GM04503 (cell line): Measurements from ENCODE around the gene PCDHGB2.
"Not testable (repeated sequence)": the region's sequence is repeated elsewhere in the genome, so short reads cannot be mapped to it uniquely, and the experiment has no call there.

Experiments
- DNase-seq: peaks from one replicate; pipeline ENCODE4 v3.0.0-alpha.2; 2012; ENCODE audit warnings: low read depth

PCDHGB2 gene

DNA sequence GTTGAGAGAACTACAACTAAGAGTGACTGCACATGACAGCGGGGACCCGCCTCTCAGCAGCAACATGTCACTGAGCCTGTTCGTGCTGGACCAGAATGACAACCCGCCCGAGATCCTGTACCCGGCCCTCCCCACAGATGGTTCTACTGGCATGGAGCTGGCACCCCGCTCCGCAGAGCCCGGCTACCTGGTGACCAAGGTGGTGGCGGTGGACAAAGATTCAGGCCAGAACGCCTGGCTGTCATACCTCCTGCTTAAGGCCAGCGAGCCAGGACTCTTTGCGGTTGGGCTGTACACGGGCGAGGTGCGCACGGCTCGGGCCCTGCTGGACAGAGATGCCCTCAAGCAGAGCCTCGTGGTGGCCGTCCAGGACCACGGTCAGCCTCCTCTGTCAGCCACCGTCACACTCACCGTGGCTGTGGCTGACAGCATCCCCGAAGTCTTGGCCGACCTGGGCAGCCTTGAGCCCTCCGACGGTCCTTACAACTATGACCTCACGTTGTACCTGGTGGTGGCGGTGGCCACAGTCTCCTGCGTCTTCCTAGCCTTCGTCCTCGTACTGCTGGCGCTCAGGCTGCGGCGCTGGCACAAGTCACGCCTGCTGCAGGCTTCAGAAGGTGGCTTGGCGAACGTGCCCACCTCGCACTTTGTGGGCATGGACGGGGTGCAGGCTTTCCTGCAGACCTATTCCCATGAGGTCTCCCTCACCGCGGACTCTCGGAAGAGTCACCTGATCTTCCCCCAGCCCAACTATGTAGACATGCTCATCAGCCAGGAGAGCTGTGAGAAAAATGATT lies 24.9 kb downstream of the PCDHGB2 start:
- no peak for DNase-seq

DNA sequence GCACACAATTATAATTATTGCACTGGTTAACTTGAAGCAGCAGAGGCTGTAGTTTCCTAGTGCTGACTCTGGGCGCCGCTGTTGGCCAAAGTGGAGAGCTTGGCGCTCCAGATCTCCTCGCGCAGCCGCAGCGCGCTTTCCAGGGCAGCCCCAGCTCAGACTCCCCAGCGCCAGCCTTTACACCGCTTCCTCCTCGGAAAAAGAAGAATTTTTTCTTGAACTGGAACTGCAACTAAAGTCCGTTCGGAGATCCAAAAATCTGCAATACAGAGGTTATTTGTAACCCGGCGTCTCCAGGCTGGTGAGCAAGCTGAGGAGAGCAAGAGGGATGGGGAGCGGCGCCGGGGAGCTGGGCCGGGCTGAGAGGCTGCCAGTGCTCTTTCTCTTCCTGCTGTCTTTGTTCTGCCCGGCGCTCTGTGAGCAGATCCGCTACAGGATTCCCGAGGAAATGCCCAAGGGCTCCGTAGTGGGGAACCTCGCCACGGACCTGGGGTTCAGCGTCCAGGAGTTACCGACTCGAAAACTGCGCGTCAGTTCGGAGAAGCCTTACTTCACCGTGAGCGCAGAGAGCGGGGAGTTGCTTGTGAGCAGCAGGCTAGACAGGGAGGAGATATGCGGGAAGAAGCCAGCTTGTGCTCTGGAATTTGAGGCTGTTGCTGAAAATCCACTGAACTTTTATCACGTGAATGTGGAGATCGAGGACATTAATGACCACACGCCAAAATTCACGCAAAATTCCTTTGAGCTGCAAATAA lies 27.9 kb downstream of the PCDHGB2 start, which contains the start of gene PCDHGB4:
TSS of gene PCDHGB4 (plus strand) at position 142 of the 755 bp plus-strand sequence. CDS start at position 329, 187 bp downstream.
- peak; percentile 21 for DNase-seq

DNA sequence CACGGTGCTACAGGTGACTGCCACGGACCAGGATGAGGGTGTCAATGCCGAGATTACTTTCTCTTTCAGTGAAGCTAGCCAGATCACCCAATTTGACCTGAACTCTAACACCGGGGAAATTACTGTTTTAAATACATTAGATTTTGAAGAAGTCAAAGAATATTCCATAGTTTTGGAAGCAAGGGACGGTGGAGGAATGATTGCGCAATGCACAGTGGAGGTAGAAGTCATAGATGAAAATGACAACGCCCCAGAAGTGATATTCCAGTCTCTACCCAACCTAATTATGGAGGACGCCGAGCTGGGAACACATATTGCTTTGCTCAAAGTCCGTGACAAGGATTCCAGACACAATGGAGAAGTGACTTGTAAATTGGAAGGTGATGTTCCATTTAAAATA lies 28.9 kb downstream of the PCDHGB2 start:
- no peak for DNase-seq

DNA sequence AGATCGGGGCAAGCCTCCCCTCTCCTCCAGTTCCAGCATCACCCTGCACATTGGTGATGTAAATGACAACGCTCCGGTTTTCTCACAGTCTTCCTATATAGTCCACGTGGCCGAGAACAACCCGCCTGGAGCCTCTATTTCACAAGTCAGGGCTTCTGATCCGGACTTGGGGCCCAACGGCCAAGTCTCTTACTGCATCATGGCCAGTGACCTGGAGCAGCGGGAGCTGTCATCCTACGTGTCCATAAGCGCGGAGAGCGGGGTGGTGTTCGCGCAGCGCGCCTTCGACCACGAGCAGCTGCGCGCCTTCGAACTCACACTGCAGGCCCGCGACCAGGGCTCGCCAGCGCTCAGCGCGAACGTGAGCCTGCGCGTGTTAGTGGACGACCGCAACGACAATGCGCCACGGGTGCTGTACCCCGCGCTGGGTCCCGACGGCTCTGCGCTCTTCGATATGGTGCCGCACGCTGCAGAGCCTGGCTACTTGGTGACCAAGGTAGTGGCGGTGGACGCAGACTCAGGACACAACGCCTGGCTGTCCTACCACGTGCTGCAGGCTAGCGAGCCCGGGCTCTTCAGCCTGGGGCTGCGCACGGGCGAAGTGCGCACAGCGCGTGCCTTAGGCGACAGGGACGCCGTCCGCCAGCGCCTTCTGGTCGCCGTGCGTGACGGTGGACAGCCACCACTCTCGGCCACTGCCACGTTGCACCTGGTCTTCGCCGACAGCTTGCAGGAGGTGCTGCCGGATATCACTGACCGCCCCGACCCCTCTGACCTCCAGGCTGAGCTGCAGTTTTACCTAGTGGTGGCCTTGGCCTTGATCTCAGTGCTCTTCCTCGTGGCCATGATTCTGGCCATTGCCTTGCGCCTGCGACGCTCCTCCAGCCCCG lies 29.6 kb downstream of the PCDHGB2 start:
- no peak for DNase-seq

DNA sequence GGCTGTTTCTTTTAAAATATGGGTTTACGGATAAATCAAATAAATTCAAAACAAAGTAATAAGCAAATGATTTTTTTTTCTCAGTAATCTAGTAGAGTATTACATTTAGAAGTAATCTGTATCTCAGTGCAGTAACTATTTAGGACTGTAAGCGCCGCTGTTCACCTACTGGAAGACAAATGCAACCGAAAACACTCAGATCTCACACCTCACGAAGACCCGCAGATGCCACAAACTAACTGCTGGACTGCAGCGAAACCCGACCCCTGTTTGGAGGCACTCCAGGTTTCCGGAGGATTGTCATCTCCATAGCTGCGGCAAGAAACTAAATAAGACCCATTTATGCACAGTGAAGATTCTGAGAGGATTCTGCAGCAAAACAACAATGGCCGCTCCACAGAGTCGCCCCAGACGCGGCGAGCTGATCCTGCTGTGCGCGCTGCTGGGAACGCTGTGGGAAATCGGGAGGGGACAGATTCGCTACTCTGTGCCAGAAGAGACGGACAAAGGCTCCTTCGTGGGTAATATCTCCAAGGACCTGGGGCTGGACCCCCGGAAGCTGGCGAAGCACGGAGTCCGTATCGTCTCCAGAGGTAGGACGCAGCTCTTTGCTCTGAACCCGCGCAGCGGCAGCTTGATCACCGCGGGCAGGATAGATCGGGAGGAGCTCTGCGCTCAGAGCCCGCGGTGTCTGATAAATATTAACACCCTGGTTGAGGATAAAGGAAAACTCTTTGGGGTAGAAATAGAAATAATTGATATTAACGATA lies 32.8 kb downstream of the PCDHGB2 start, which contains the start of gene PCDHGA8:
TSS of gene PCDHGA8 (plus strand) at position 205 of the 770 bp plus-strand sequence. CDS start at position 386, 181 bp downstream.
- no peak for DNase-seq

DNA sequence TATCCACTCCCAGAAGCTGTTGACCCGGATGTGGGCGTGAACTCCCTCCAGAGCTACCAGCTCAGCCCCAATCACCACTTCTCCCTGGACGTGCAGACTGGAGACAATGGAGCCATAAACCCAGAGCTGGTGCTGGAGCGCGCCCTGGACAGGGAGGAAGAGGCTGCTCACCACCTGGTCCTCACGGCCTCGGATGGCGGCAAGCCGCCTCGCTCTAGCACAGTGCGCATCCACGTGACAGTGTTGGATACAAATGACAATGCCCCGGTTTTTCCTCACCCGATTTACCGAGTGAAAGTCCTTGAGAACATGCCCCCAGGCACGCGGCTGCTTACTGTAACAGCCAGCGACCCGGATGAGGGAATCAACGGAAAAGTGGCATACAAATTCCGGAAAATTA lies 33.5 kb downstream of the PCDHGB2 start:
- no peak for DNase-seq

DNA sequence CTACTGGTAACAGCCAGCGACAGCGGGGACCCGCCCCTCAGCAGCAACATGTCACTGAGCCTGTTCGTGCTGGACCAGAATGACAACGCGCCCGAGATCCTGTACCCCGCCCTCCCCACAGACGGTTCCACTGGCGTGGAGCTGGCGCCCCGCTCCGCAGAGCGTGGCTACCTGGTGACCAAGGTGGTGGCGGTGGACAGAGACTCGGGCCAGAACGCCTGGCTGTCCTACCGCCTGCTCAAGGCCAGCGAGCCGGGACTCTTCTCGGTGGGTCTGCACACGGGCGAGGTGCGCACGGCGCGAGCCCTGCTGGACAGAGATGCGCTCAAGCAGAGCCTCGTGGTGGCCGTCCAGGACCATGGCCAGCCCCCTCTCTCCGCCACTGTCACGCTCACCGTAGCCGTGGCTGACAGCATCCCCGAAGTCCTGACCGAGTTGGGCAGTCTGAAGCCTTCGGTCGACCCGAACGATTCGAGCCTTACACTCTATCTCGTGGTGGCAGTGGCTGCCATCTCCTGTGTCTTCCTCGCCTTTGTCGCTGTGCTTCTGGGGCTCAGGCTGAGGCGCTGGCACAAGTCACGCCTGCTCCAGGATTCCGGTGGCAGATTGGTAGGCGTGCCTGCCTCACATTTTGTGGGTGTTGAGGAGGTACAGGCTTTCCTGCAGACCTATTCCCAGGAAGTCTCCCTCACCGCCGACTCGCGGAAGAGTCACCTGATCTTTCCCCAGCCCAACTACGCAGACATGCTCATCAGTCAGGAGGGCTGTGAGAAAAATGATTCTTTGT lies 34.8 kb downstream of the PCDHGB2 start:
- DNase-seq, result not testable (repeated sequence)

DNA sequence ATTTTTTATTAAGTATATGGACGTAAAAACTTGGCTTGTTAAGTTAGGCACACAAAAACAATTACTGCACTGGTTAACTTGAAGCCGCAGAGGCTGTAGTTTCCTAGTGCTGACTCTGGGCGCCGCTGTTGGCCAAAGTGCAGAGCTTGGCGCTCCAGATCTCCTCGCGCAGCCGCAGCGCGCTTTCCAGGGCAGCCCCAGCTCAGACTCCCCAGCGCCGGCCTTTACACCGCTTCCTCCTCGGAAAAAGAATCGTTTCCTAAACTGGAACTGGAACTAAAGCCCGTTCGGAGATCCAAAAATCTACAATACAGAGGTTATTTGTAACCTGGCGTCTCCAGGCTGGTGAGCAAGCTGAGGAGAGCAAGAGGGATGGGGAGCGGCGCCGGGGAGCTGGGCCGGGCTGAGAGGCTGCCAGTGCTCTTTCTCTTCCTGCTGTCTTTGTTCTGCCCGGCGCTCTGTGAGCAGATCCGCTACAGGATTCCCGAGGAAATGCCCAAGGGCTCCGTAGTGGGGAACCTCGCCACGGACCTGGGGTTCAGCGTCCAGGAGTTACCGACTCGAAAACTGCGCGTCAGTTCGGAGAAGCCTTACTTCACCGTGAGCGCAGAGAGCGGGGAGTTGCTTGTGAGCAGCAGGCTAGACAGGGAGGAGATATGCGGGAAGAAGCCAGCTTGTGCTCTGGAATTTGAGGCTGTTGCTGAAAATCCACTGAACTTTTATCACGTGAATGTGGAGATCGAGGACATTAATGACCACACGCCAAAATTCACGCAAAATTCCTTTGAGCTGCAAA lies 38.2 kb downstream of the PCDHGB2 start, which contains the start of gene PCDHGB5:
TSS of gene PCDHGB5 (plus strand) at position 192 of the 796 bp plus-strand sequence. CDS start at position 373, 181 bp downstream.
- not testable (repeated sequence) for DNase-seq

DNA sequence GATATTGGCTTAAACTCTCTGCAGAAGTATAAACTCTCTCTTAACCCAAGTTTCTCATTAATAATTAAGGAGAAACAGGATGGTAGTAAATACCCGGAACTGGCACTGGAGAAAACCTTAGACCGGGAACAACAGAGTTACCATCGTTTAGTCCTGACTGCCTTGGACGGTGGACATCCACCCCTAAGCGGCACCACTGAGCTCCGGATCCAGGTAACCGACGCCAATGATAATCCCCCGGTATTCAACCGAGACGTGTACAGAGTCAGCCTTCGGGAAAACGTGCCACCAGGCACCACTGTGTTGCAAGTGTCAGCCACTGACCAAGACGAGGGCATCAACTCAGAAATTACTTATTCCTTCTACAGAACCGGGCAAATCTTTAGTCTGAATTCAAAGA lies 38.8 kb downstream of the PCDHGB2 start:
- no peak for DNase-seq

DNA sequence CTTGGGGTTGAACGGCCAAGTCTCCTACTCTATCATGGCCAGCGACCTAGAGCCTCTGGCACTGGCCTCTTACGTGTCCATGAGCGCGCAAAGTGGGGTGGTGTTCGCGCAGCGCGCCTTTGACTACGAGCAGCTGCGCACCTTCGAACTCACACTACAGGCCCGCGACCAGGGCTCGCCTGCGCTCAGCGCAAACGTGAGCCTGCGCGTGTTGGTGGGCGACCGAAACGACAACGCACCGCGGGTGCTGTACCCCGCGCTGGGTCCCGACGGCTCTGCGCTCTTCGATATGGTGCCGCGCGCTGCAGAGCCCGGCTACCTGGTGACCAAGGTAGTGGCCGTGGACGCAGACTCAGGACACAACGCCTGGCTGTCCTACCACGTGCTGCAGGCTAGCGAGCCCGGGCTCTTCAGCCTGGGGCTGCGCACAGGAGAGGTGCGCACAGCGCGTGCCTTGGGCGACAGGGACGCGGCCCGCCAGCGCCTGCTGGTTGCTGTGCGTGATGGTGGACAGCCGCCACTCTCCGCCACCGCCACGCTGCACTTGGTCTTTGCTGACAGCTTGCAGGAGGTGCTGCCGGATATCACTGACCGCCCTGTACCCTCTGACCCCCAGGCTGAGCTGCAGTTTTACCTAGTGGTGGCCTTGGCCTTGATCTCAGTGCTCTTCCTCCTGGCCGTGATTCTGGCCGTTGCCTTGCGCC lies 39.9 kb downstream of the PCDHGB2 start:
- no peak for DNase-seq

DNA sequence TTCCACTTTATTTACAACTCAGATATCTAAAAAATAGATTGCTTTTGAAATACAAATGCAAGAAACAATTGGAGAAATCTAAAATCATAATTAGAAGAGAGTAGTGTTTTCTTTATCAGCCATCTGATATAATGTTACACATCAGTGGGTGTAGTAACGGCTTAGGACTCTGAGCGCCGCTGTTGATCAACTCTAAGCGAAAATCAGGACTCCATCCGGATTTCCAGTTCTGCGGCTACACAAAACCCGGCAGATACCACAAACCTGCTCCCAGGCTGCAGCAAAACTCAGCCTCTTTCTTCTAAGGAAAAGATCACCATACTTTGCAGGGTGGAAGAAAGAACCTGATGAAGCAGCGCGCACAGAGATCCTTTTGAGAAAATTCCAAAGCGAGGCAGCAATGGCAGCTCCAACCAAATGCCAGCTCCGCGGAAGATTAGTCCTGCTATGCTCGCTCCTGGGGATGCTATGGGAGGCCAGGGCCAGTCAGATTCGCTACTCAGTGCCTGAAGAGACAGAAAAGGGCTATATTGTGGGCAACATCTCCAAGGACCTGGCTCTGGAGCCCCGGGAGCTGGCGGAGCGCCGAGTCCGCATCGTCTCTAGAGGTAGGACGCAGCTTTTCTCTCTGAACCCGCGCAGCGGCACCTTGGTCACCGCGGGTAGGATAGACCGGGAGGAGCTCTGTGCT lies 42.9 kb downstream of the PCDHGB2 start, which contains the start of gene PCDHGA9:
TSS of gene PCDHGA9 (plus strand) at position 226 of the 691 bp plus-strand sequence. CDS start at position 401, 175 bp downstream.
- no peak for DNase-seq

DNA sequence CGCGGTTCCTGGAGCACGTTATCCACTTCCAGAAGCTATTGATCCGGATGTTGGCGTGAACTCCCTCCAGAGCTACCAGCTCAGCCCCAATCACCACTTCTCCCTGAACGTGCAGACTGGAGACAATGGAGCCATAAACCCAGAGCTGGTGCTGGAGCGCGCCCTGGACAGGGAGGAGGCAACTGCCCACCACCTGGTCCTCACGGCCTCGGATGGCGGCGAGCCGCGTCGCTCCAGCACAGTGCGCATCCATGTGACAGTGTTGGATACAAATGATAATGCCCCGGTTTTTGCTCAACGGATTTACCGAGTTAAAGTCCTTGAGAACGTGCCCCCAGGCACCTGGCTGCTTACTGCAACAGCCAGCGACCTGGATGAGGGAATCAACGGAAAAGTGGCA lies 43.6 kb downstream of the PCDHGB2 start:
- no peak for DNase-seq

DNA sequence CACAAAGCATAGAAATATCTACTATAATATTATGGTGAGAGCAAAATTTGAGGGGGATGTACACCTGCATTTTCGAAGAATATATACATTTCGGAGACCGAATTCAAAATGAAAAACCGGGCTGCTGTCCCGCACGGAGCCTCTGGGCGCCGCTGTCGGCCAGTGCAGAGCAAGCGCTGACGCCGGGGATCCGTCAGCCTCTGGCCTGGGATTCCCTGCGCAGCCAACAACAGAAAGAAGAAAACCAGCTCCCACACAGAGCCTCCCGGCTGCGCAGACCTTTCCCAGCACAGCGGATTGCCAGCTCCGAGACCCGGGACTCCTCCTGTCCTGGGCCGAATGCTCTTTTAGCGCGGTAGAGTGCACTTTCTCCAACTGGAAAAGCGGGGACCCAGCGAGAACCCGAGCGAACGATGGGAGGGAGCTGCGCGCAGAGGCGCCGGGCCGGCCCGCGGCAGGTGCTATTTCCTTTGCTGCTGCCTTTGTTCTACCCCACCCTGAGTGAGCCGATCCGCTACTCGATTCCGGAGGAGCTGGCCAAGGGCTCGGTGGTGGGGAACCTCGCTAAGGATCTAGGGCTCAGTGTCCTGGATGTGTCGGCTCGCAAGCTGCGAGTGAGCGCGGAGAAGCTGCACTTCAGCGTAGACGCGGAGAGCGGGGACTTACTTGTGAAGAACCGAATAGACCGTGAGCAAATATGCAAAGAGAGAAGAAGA lies 48.2 kb downstream of the PCDHGB2 start, which contains the start of gene PCDHGB6:
TSS of gene PCDHGB6 (plus strand) at position 232 of the 716 bp plus-strand sequence. CDS start at position 414, 182 bp downstream.
- DNase-seq, result not testable (repeated sequence)

DNA sequence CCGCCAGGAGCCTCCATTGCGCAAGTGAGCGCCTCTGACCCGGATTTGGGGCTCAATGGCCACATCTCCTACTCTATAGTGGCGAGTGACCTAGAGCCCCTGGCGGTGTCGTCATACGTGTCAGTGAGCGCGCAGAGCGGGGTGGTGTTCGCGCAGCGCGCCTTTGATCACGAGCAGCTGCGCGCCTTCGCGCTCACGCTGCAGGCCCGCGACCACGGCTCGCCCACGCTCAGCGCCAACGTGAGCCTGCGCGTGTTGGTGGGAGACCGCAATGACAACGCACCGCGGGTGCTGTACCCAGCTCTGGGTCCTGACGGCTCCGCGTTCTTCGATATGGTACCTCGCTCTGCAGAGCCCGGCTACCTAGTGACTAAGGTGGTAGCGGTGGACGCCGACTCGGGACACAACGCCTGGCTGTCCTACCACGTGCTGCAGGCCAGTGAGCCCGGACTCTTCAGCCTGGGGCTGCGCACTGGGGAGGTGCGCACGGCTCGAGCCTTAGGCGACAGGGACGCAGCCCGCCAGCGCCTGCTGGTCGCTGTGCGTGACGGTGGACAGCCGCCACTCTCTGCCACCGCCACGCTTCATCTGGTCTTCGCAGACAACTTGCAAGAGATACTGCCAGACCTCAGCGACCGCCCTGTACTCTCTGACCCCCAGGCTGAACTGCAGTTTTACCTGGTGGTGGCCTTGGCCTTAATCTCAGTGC lies 50.0 kb downstream of the PCDHGB2 start:
- no peak for DNase-seq

DNA sequence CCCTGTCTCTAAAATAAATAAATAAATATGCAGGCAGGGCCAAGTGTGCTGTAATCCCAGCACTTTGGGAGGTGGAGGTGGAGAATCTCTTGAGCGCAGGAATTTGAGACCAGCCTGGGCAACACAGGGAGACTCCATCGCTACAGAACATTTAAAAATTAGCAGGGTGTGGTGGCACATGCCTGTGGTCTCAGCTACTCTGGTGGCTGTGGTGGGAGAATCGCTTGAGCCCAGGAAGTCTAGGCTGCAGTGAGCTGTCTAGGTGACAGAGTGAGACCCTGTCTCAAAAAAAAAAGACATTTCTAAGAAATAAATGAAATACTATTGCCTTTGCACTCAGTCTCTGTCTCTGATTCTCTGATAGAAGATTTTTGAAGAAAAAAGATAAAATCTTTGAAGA lies 51.8 kb downstream of the PCDHGB2 start:
- DNase-seq, result no peak
